ENCODE results near the gene IFT20. TPM values are rescaled to one million over a fixed set of nuclear protein-coding genes. Genes with fewer than 3 reads are reported as not detected.

IFT20 gene
- total and polyA plus RNA-seq, 2 of the 13 experiments (the other 11 are each of a cell fraction or from before 2014, with no cell fraction given) = 28.0 to 37.8 TPM

DNA sequence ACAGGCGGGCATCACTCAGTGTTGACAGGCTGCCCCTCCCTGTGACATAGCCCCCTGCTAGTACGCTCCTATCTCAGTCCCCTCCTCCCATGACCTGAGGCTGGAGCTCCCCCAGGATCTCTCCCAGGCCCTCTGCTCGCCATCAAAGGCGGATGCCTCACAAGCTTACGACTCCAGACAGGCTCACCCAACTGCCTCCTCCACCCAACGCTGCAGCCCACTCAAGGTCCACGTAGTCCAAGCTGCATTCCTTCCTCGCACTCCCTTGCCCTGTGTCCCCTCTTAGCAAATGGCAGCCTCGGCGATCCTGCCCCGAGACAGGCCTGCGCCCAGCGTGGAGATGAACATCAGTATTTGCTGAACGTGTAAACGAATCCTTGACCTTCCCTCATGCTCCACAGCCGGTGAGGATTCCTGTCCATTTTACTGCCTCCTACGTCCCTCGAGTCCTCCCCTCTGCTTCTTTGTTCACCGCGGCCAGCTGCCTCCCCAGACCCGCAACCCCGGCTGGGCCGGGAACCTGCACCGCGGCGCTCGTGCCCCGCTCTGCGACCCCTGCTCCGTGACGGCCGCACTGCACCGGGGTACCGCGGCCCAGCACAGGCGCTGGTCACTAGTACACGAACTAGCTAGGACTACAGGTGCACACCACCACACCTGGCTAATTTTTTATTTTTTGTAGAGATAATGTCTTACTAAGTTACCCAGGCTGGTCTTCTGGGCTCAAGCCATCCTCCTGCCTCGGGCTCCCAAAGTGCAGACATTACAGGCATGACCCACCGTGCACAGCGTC is 17.1 kb downstream of the IFT20 start:
- TSS peak; percentile 95 for BruUV-seq (replicated peaks)
- TF ChIP-seq RELA (CRISPR knock-in tag; IDR thresholded peaks at IDR 0.05) = no peak
- no peak for TF ChIP-seq ZNF432 (CRISPR knock-in tag; IDR thresholded peaks at IDR 0.05; ENCODE audit: borderline replicate concordance)
- TF ChIP-seq, protein P1, sequence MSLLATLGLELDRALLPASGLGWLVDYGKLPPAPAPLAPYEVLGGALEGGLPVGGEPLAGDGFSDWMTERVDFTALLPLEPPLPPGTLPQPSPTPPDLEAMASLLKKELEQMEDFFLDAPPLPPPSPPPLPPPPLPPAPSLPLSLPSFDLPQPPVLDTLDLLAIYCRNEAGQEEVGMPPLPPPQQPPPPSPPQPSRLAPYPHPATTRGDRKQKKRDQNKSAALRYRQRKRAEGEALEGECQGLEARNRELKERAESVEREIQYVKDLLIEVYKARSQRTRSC (CRISPR knock-in tag; IDR thresholded peaks at IDR 0.05; ENCODE audit: low read depth) = no peak
- no peak for TF ChIP-seq KDM5A (IDR thresholded peaks at IDR 0.05; ENCODE audit: borderline replicate concordance, low read length)
- TF ChIP-seq, protein P2, sequence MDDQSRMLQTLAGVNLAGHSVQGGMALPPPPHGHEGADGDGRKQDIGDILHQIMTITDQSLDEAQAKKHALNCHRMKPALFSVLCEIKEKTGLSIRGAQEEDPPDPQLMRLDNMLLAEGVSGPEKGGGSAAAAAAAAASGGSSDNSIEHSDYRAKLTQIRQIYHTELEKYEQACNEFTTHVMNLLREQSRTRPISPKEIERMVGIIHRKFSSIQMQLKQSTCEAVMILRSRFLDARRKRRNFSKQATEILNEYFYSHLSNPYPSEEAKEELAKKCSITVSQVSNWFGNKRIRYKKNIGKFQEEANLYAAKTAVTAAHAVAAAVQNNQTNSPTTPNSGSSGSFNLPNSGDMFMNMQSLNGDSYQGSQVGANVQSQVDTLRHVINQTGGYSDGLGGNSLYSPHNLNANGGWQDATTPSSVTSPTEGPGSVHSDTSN (CRISPR knock-in tag; IDR thresholded peaks at IDR 0.05; ENCODE audit: borderline replicate concordance) = no peak
- TF ChIP-seq RFX3 (CRISPR knock-in tag; IDR thresholded peaks at IDR 0.05) = no peak
- TF ChIP-seq ZNF776 (CRISPR knock-in tag; IDR thresholded peaks at IDR 0.05) = 0 out of 2 replicates have a peak, but pooled peaks have one; percentile 11
- TF ChIP-seq FOXC1 (CRISPR knock-in tag; IDR thresholded peaks at IDR 0.05; ENCODE audit: borderline replicate concordance) = 0 out of 2 replicates have a peak, but pooled peaks have one; percentile 33
- TF ChIP-seq, protein P3, sequence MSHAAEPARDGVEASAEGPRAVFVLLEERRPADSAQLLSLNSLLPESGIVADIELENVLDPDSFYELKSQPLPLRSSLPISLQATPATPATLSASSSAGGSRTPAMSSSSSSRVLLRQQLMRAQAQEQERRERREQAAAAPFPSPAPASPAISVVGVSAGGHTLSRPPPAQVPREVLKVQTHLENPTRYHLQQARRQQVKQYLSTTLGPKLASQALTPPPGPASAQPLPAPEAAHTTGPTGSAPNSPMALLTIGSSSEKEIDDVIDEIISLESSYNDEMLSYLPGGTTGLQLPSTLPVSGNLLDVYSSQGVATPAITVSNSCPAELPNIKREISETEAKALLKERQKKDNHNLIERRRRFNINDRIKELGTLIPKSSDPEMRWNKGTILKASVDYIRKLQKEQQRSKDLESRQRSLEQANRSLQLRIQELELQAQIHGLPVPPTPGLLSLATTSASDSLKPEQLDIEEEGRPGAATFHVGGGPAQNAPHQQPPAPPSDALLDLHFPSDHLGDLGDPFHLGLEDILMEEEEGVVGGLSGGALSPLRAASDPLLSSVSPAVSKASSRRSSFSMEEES (CRISPR knock-in tag; IDR thresholded peaks at IDR 0.05) = no peak
- 0 out of 2 replicates have a peak, but pooled peaks have one; percentile 47 for TF ChIP-seq ZBTB7B (CRISPR knock-in tag; IDR thresholded peaks at IDR 0.05)
- TF ChIP-seq ZNF678 (CRISPR knock-in tag; IDR thresholded peaks at IDR 0.05) = no peak
- no peak for TF ChIP-seq ZNF556 (CRISPR knock-in tag; IDR thresholded peaks at IDR 0.05; ENCODE audit: borderline replicate concordance)
- TF ChIP-seq ZNF10 (CRISPR knock-in tag; IDR thresholded peaks at IDR 0.05; ENCODE audit: borderline replicate concordance, low read depth) = no peak
- TF ChIP-seq ZNF335 (CRISPR knock-in tag; IDR thresholded peaks at IDR 0.05) = no peak
- TF ChIP-seq, protein P4, sequence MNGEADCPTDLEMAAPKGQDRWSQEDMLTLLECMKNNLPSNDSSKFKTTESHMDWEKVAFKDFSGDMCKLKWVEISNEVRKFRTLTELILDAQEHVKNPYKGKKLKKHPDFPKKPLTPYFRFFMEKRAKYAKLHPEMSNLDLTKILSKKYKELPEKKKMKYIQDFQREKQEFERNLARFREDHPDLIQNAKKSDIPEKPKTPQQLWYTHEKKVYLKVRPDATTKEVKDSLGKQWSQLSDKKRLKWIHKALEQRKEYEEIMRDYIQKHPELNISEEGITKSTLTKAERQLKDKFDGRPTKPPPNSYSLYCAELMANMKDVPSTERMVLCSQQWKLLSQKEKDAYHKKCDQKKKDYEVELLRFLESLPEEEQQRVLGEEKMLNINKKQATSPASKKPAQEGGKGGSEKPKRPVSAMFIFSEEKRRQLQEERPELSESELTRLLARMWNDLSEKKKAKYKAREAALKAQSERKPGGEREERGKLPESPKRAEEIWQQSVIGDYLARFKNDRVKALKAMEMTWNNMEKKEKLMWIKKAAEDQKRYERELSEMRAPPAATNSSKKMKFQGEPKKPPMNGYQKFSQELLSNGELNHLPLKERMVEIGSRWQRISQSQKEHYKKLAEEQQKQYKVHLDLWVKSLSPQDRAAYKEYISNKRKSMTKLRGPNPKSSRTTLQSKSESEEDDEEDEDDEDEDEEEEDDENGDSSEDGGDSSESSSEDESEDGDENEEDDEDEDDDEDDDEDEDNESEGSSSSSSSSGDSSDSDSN (CRISPR knock-in tag; IDR thresholded peaks at IDR 0.05) = peak; percentile 65
- TF ChIP-seq TSC22D2 (CRISPR knock-in tag; IDR thresholded peaks at IDR 0.05; ENCODE audit: borderline replicate concordance) = 0 out of 2 replicates have a peak, but pooled peaks have one; percentile 1
- TF ChIP-seq ZBTB8A (CRISPR knock-in tag; IDR thresholded peaks at IDR 0.05; ENCODE audit: borderline replicate concordance, low read depth) = no peak
- TF ChIP-seq ZMYM3 (CRISPR knock-in tag; IDR thresholded peaks at IDR 0.05) = no peak; the same call in 1 of the 2 replicates

More for the DNA sequence above, 17.1 kb downstream of the IFT20 start:
- no peak for FAIRE-seq
- Histone ChIP-seq H3K9ac (ENCODE audit: insufficient read depth, low read depth, low read length) (peak overlapping the region; percentile 65), H3K4me3 (replicated peaks in 1 of 3; ENCODE audit: insufficient read depth in 1 of 3, low read depth in 2 of 3, low read length in 3 of 3) (peak overlapping the region; percentile 61 to 80 (median 65)), H3K27ac (ENCODE audit: extremely low read length, insufficient read depth, low read length) (peak overlapping the region; percentile 69), H4K20me1 (ENCODE audit: insufficient read depth, low read length) (peaks cover 5% of the 10 kb centered on the region; the same call in 1 of the 2 replicates), H3K4me2 (ENCODE audit: low read depth, low read length) (peak overlapping the region; percentile 91), H3K9me3 (ENCODE audit: low read length) (no peaks in the 10 kb centered on the region), H2AFZ (ENCODE audit: low read length) (peak overlapping the region; percentile 42), H3K79me2 (ENCODE audit: insufficient read depth, low read length) (peaks cover 48% of the 10 kb centered on the region), H3K36me3 (replicated peaks in 1 of 2; ENCODE audit: control insufficient read depth in 1 of 2, insufficient read depth in 2 of 2, low read length in 2 of 2) (no peaks in the 10 kb centered on the region; a peak in 1 of 5 replicates), H3K27me3 (ENCODE audit: control insufficient read depth in 1 of 2, insufficient read depth in 2 of 2, low read length in 2 of 2) (no peaks in the 10 kb centered on the region; a peak in 1 of 5 replicates), H3K4me1 (ENCODE audit: insufficient read depth, low read length) (peaks cover 54% of the 10 kb centered on the region)
- ChIA-PET POLR2A (interaction anchor here (1.2 to 5.8 kb wide), 4 partner anchors 18 to 99 kb away, joined by 3 to 41 read pairs (median 6); partner anchors contain the start of genes IFT20, POLDIP2 and TNFAIP1), CTCF (ENCODE audit: low intra/inter-chr PET ratio, low total read pairs) (no interaction called here)
- intact Hi-C loops (cut with micrococcal nuclease; ENCODE audit: unreplicated experiment) = no loop called here
- no peak for DNase-seq (ENCODE audit: low spot score)
- in situ Hi-C loops (cut with HindIII; ENCODE audit: extremely low pct_ligation_motif_present, low pct_unique_long_range_greater_than_20kb) = loop anchor here (25.0 kb wide), 1 partner anchor 281 kb away; the partner anchor contains the start of gene NLK
- WGBS (ENCODE audit: low lambda C conversion rate) = 6% methylated on average over 24 of the region's 40 CpGs
- peak; percentile 47 for ATAC-seq

All from HepG2 (cell line).